Caki2 (cell line): ENCODE data around the gene BRD3OS. TPM values are rescaled to one million over a fixed set of nuclear protein-coding genes. Genes with fewer than 3 reads are reported as not detected.
"Not testable (repeated sequence)": the region's sequence is repeated elsewhere in the genome, so short reads cannot be mapped to it uniquely, and the experiment has no call there.

Source experiments
- DNase-seq: peaks from one replicate; pipeline ENCODE4 v3.0.0-alpha.2; 2015; ENCODE audit warnings: low read depth
- in situ Hi-C: cut with HindIII; loops from 2 replicates; pipeline ENCODE4 v1.10.0; 2016; ENCODE audit warnings: low sequenced_read_pairs, low pct_unique_long_range_greater_than_20kb, mixed read lengths
- total RNA-seq: library from RNA; depleted of rRNA; stranded (reverse); fragments of >200 nt; shearing (Covaris generic); gene quantifications from 2 replicates; pipeline ENCODE4 v1.2.3, GENCODE V29; 2014; ENCODE audit warnings: low replicate concordance

The BRD3OS gene
- total RNA-seq, 1 experiment from 2014 or later = 27.1 TPM

GRCh38 chr9:133987446-133987788, 37.9 kb upstream of the BRD3OS start:
- in situ Hi-C loops = no loop called here
- DNase-seq = no peak

- DNase-seq = no peak
- in situ Hi-C loops = no loop called here
These were observed 37.2 kb upstream of the BRD3OS start for GRCh38 chr9:133987946-133988665.

GRCh38 chr9:133988771-133989170, 36.5 kb upstream of the BRD3OS start:
- DNase-seq, in situ Hi-C loops: not testable (repeated sequence)

- no peak for DNase-seq
- in situ Hi-C loops = no loop called here
These were observed 35.5 kb upstream of the BRD3OS start for GRCh38 chr9:133989625-133990365.

- peak; percentile 90 for DNase-seq
- in situ Hi-C loops = no loop called here
These were observed 34.7 kb upstream of the BRD3OS start for GRCh38 chr9:133990366-133991213.

GRCh38 chr9:133991214-133991921, 33.9 kb upstream of the BRD3OS start:
- in situ Hi-C loops = no loop called here
- peak; percentile 39 for DNase-seq

- in situ Hi-C loops = no loop called here
These were observed 33.1 kb upstream of the BRD3OS start, which contains the start of gene VAV2 for GRCh38 chr9:133991964-133992779. TSS of gene VAV2 (minus strand) at chr9:133992324. CDS start at chr9:133992278, 46 bp downstream.

GRCh38 chr9:133992780-133993634, 32.3 kb upstream of the BRD3OS start:
- peak; percentile 83 for DNase-seq
- in situ Hi-C loops = no loop called here

More at GRCh38 chr9:133991964-133992779, 33.1 kb upstream of the BRD3OS start, which contains the start of gene VAV2:
- peak; percentile 79 for DNase-seq

- DNase-seq = no peak
- in situ Hi-C loops = no loop called here
These were observed 31.5 kb upstream of the BRD3OS start for GRCh38 chr9:133993635-133994253.

- DNase-seq = peak; percentile 55
- in situ Hi-C loops = no loop called here
These were observed 30.8 kb upstream of the BRD3OS start for GRCh38 chr9:133994353-133995011.

- in situ Hi-C loops = no loop called here
- peak; percentile 17 for DNase-seq
These were observed 30.0 kb upstream of the BRD3OS start for GRCh38 chr9:133995012-133995896.

GRCh38 chr9:133996531-133997520, 28.5 kb upstream of the BRD3OS start:
- no peak for DNase-seq
- in situ Hi-C loops = no loop called here

- in situ Hi-C loops = no loop called here
- DNase-seq = no peak
These were observed 27.7 kb upstream of the BRD3OS start for GRCh38 chr9:133997584-133997983.
